ENCODE measurements around the gene PICK1. TPM values are rescaled to one million over a fixed set of nuclear protein-coding genes. Genes with fewer than 3 reads are reported as not detected.

Gene PICK1
- total and polyA plus RNA-seq, 2 of the 8 experiments (the other 6 are each of a cell fraction or from before 2014, with no cell fraction given), result 20.4 to 22.9 TPM

GRCh38 chr22:38098410-38099249, 41.4 kb downstream of the PICK1 start (continued):
- TF ChIP-seq CHD7 (IDR thresholded peaks at IDR 0.05; ENCODE audit: insufficient replicate concordance, low read length), result no peak
- TF ChIP-seq KDM4A (IDR thresholded peaks at IDR 0.05; ENCODE audit: low read depth, low read length, severe bottlenecking), result no peak
- no peak for TF ChIP-seq EZH2 (IDR thresholded peaks at IDR 0.05; ENCODE audit: low read depth, low read length, severe bottlenecking)
- TF ChIP-seq SIRT6 (IDR thresholded peaks at IDR 0.05; ENCODE audit: low read length), result no peak
- TF ChIP-seq CTBP2 (IDR thresholded peaks at IDR 0.05; ENCODE audit: borderline replicate concordance, insufficient read depth, insufficient read length, low read length), result no peak
- no peak for TF ChIP-seq RXRA (IDR thresholded peaks at IDR 0.05; ENCODE audit: insufficient read depth, low read depth, low read length)
- no peak for TF ChIP-seq RBBP5 (IDR thresholded peaks at IDR 0.05; ENCODE audit: borderline replicate concordance, low read depth, low read length)
